HG02973 (cell line): ENCODE data around the gene PTPN2.
"Not testable (repeated sequence)": the region's sequence is repeated elsewhere in the genome, so short reads cannot be mapped to it uniquely, and the experiment has no call there.

Experiments
- ATAC-seq: cut with Tn5 transposase; IDR thresholded peaks from one replicate; pipeline ENCODE4 v1.9.1; 2021; ENCODE audit warnings: moderate library complexity; ENCODE audit not compliant: unreplicated experiment

PTPN2 gene

GRCh38 chr18:12776821-12777471, 107.1 kb downstream of the PTPN2 start:
- ATAC-seq, result no peak

- ATAC-seq, result not testable (repeated sequence)
Observed at GRCh38 chr18:12776415-12776814, 107.6 kb downstream of the PTPN2 start.

GRCh38 chr18:12774982-12775381, 109.1 kb downstream of the PTPN2 start:
- ATAC-seq, result no peak

GRCh38 chr18:12773369-12773768, 110.7 kb downstream of the PTPN2 start:
- ATAC-seq, result no peak

- no peak for ATAC-seq
Observed at GRCh38 chr18:12772111-12772510, 111.9 kb downstream of the PTPN2 start.

- no peak for ATAC-seq
Observed at GRCh38 chr18:12770469-12771219, 113.4 kb downstream of the PTPN2 start.

GRCh38 chr18:12769644-12770440, 114.2 kb downstream of the PTPN2 start:
- no peak for ATAC-seq

- no peak for ATAC-seq
Observed at GRCh38 chr18:12769136-12769535, 114.9 kb downstream of the PTPN2 start.

GRCh38 chr18:12768625-12769024, 115.4 kb downstream of the PTPN2 start:
- ATAC-seq, result no peak

- ATAC-seq, result no peak
Observed at GRCh38 chr18:12767580-12768155, 116.4 kb downstream of the PTPN2 start.

GRCh38 chr18:12766986-12767433, 117.0 kb downstream of the PTPN2 start:
- ATAC-seq, result no peak

- no peak for ATAC-seq
Observed at GRCh38 chr18:12765586-12765985, 118.5 kb downstream of the PTPN2 start.

GRCh38 chr18:12765126-12765525, 118.9 kb downstream of the PTPN2 start:
- ATAC-seq, result no peak

- ATAC-seq, result not testable (repeated sequence)
Observed at GRCh38 chr18:12758566-12758965, 125.5 kb downstream of the PTPN2 start.

- not testable (repeated sequence) for ATAC-seq
Observed at GRCh38 chr18:12756619-12757239, 127.3 kb downstream of the PTPN2 start.

- not testable (repeated sequence) for ATAC-seq
Observed at GRCh38 chr18:12755606-12756005, 128.4 kb downstream of the PTPN2 start.

- ATAC-seq, result no peak
Observed at GRCh38 chr18:12754511-12754910, 129.5 kb downstream of the PTPN2 start.

- no peak for ATAC-seq
Observed at GRCh38 chr18:12751891-12752290, 132.1 kb downstream of the PTPN2 start.

- no peak for ATAC-seq
Observed at GRCh38 chr18:12751503-12751884, 132.5 kb downstream of the PTPN2 start.

GRCh38 chr18:12750715-12751502, 133.1 kb downstream of the PTPN2 start:
- no peak for ATAC-seq
